GM21423 (cell line): ENCODE measurements around the gene BRD1.

Experiments used
- ATAC-seq: cut with Tn5 transposase; IDR thresholded peaks from one replicate; pipeline ENCODE4 v1.9.1; 2021; ENCODE audit warnings: mild to moderate bottlenecking, moderate library complexity; ENCODE audit not compliant: unreplicated experiment

The BRD1 gene

DNA sequence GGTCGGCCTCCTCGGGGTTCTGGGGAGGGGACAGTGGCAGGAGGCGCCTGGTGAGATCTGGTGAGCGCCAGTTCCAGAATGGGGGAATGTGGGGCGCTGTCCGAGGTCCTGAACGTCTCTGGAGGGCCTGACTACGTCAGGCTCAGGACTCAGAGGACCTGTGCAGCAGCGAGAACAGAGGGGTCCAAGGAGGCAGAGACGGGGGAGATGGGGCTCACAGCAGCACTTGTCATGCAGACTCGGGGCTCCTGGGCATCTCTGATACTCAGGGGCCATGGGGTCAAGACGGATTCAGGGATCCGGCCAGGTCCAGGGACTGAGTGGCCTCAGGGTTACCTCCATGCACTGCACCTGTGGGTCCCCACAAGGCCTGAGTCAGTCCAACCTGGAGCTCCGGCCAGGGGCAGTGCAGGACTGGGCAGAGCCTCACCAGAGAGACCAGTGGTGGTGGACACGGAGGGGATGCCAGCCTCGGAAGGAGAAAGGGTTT lies 92.2 kb downstream of the BRD1 start:
- ATAC-seq = no peak

DNA sequence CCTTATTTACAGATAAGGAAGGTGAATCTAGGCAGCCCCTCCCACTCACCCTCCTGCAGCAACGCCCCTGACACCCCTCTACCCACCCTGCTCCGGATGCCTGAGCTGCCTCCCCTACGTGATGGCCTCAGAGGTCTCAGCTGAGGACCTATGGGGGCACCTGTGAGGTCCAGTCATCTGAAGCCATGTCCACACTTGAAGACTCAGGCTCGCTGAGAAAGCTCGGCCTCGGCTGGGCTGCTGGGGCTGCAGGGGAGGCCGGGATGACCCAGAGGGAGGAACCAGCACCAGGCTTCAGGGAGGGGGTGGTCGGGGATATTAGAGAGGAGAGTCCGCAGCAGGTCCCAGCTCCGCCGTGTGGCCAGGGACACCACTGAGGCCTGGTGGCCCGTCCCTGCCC lies 92.8 kb downstream of the BRD1 start:
- no peak for ATAC-seq

DNA sequence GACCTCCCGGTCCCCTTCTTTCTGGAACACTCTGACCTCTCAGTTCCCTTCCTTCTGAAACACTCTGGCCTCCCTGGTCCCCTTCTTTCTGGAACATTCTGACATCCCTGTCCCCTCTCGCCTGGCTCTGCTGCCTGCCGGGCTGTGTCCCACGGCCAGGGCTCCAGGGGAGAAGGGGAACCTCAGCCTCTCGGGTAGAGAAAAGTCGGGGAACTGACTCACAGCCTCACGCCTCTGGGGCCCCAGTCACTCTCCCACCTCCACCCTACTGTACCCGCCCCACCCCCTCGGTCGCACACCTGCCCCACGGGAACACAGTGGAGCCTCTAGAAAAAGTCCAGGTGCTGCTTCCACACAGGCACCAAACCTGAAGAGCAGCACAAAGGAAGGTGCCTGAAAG lies 93.3 kb downstream of the BRD1 start:
- ATAC-seq = no peak

DNA sequence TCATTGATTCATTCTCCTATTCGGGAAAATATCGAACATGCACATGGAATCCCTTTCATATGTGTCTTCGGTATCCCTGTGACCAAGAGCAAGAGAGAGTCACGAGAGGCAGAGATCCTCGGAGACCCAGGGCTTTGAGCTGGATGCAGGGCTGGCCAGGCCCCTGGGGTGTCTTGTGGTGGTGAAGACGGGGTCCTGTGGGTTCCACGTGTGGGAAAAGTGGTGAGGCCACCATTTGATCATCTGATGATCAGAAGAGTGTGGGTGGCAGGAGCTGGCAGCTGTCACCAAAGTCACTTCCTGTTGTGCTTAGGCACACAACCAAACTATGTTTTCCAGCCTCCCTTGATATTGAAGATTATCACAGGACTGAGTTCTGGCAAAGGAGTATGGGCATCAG lies 94.0 kb downstream of the BRD1 start:
- ATAC-seq = no peak

DNA sequence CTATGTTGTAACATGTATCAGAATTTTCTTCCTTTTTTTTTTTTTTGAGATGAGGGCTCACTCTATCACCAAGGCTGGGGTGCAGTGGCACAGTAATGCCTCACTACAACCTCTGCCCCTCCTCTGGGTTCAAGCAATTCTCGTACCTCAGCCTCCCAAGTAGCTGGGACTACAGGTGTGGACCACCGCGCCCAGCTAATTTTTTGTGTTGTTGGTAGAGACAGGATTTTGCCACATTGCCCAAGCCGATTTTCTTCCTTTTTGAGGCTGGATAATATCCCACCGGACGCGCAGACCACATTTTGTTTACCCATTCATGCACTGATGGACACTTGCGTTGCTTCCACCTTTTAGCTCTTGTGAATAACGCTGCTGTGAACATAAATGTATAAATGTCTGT lies 97.0 kb downstream of the BRD1 start:
- ATAC-seq = no peak

DNA sequence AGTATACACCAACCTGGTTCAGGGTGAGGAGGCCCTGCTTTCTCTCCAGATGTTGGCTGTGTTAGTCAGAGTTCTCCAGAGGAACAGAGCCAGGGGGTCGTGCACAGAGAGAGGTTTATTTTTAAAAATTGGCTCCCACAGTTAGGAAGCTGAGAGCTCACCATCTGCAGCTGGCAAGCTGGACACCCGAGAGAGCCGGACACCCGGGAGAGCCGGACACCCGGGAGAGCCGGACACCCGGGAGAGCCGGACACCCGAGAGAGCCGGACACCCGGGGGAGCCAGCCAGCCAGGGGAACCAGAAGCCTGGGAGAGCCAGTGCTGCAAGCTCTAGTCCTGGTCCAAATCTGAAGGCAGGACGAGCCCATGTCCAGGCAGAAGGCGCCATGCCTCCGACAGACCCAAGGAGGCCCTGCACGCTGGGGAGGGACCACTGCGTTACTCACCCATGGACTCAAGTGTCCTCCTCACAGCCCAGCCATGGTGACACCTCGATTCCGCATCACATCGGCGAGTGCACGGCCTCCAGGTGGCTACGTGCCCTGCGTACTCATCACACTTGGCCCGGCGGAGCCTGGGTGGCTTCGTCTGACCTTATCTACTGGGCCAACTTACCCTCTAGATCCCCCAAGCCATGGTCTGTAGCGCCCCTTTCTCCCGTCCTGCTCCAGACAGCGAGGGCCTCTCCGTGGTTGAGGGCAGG lies 99.0 kb downstream of the BRD1 start:
- ATAC-seq = no peak

DNA sequence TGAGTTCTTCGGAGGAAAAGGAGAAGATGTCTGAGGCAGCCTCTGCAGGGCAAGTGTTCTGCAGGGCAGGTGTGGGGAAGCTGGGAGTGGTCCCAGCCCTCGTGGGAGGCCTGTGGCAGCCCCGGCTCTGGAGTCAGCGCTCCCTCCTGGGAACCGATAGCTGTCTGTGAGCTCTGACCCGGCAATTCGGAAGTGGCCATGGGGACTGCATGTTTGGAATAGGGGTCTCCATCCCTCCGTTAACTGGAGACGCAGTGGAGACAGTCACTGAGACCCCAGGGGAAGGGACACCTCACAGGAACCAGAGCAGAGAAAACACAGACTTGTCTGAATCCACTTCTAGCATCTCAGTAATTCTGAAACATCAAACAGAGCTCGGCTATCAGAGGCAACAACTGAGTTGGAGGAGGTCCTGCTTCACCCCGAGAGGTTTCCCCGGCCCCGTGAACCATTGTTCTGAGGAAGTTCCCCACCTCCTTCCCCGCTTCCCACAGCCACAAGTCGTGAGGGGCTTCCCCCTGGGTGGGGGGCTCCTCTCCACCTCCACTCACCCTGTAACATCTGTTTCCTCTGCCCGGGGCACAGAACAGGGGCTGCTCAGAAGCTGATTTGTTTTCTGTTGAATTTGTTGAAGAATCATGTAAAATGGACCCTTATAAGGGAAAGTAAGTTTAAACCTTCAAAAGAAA lies 99.6 kb downstream of the BRD1 start:
- no peak for ATAC-seq

DNA sequence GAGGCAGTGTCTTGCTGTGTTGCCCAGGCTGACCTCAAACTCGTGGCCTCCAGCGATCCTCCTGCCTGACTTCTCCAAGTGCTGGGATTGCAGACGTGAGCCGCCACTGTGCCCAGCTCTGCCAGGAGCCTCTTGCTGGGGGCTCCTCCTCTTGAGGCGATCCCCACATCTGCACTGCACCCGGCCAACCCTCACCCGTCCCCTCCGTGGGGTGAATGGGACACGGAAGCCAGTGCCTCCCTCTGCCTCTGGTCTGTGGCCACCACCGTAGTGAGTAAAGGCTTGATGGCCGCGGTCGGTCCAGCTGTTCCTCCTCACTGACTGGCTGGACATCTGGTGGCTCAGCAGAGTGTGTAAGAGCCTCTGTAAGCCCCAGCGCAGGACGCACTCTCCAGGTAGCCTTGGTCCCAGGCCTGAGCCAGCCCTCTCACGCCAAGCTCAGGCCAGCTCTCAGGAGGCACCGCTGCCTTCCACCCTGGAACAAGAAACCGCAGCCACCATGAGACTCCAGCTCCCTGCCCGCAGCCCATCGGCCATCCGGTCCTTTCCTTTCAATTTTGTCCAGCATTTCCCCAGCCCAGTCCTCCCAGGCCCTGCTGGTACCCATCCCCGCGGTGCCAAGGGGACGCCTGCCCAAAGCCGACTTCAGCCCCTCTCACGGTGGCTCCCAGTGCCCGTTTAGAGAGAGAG lies 100.3 kb downstream of the BRD1 start:
- no peak for ATAC-seq

DNA sequence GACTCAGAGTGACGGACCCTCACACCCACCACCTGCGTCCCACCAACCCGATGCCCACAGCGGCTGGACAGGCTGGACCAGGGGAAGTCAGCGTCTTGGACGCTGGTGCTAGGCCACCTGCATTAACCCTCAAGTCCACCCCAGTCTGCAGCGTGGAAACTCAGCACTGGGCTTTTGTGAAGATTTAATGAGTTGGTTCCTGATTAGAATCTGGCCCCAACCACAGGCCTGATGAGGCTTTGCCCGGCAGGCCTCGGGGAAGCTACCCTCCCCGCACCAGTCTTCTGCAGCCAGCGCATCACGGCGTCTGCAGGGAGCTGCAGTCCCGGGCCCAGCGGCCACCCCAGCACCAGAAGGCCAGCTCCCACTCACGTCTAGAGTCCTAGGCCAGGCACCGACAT lies 101.0 kb downstream of the BRD1 start:
- ATAC-seq = no peak

DNA sequence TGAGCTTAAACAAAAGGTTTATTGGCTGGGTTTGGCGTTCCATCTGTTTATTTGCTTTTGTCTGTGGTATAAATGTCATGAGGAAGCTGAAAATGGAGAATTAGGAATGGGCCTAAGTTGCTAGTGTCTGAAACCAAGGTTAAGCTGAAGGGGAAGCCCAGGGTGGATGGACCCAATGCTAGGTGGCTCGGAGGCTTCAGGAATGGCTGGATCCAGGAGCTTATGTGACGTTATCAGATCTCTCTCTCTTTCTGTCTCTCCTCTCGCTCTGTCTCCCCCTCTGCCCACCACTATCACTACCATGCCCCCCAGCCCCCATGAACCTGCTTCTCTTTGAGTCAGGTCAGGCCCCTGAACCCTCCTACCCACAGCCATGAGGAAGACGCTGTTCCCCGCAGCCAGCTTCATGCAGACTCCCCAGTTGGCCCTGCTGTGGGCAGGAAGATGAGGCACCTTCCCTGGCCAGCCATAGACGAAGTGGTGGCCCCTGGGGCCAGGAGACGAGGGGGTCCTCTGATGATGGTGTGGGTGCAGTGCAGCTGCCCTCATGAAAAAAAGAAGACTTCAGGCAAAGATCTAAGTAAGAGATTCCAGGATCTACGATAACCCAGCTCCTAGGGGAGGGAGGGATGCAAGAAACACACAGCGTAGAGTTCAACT lies 101.5 kb downstream of the BRD1 start:
- no peak for ATAC-seq

DNA sequence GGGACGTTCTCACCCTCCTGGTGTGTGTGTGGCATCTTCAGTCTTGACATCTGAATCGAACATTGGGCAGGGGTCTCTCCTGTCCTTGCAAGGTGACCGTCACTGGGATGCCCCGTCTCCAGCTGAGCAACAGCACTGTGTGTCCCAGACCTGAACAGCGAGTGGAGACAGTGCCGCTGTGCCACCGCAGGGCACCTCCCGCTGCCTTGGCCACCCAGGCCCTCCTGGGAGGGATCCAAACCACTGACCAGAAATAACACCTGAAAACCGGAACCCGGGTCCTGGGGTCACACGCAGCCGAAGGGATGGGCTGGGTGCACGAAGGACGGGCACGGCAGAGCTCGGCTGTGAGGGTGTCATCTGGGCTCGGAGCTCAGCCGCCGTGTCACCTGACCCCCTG lies 102.2 kb downstream of the BRD1 start:
- ATAC-seq = no peak

DNA sequence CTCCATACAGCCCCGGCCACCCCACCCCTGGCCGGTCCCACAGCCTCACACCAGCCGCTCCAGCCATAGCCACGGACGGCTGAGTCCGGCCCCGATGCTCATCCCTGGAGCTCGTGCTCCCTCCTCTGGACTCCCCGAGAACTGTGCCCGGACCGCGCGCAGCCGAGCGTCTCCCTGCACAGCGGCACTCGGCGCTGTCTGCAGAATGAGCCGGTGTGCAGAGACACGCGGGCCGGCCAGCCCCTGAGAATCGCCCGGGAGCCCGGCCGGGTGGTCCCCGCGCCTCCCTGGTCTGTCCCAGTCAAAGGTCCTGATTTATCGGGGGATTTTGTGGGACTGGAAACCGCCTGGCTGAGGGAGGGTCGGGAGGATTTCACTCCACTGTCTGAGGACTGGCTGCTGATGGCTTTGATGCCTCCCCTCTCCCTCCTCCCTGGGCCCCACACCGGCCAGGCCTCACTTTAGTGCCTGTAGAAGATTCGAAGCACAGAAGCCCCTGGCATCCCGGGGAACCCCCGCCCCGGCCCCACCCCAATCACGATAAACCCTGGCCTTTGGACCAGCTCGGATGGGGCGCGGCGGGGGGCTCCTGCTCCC lies 102.7 kb downstream of the BRD1 start:
- no peak for ATAC-seq

DNA sequence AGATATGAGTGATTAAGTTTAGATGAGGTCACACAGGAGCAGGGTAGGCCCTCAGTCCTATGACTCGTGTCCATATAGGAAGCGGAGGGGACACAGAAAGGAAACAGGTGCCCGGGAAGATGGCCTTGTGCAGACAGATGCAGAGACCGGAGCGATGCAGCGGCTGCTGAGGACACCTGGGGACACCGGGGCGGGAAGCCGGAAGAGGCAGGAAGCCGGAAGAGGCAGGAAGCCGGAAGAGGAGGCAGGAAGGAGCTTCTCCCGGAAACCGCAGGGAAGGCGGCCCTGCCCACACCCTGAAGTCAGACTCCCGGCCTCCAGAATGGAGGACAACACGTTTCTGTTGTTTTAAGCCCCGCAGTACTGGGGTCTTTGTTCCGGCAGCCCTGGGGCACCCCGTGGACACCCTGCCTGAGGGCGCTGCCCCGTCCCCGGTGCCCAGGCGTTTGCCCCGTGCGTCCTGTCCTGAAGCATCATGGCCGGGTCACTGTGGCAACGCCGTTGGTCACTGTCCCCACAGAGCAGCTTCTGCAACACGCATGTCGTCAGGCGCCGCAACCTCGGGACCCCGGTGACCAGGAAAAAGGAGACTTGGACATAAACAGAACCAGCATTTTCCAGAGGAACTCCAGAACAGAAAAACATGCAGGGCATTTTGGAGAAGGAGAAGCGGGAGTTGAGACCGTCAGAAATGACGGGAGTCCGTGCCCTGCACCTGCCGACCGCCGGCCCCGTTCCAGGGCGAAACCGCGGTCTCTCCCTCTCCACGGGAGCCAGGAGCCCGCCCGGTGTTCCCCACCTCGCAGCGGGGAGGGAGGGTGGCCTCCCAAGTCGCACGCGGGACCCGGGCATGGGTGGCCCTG lies 103.4 kb downstream of the BRD1 start:
- no peak for ATAC-seq

DNA sequence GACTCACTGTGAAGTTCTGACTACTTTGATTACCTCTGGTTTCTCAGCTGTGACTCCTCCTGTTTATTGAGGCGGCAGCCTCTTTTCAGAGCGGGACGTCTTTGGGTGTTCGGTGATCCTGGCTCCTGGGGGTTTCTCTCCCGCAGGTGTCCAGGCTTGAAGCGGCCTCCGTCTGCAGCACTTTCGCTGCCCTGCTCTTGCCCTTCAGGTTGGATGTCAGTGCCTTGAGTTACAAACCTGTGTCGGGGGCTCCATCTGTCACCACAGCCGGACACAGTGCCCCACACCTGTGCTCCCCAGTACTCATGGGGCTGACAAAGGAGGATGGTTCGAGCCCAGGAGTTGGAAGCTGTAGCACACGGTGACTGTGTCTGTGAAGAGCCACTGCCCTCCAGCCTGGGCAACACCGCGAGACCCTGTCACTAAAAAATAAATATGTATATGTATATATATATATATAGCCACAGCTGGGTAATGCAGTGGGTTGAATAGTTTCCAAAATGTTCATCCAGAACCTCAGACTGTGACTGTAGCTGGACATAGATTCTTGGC lies 104.1 kb downstream of the BRD1 start:
- no peak for ATAC-seq
